Measurements from ENCODE around the gene PHLDB3. TPM values are rescaled to one million over a fixed set of nuclear protein-coding genes. Genes with fewer than 3 reads are reported as not detected.
A peak's percentile ranks its signal among the peaks of the same experiment; 100 is the strongest.

Gene PHLDB3
- total RNA-seq, 2 donors from 2014 or later, result 43.5 to 54.5 TPM

GRCh38 chr19:43532571-43532961, 28.0 kb upstream of the PHLDB3 start:
- Histone ChIP-seq H3K27me3 (replicated peaks; ENCODE audit: insufficient read depth) (no peaks in the 10 kb centered on the region), H3K36me3 (no peaks in the 10 kb centered on the region), H3K4me3 (peak overlapping the region; percentile 48 to 51), H3K27ac (peak overlapping the region; percentile 88 to 93), H3K9me3 (no peaks in the 10 kb centered on the region), H3K4me1 (replicated peaks) (peaks cover 2% of the 10 kb centered on the region)
- TF ChIP-seq CTCF (IDR thresholded peaks at IDR 0.05), result peak in 1 of 4 experiments; percentile 10
- TF ChIP-seq POLR2A (IDR thresholded peaks at IDR 0.05), result no peak
- no peak for TF ChIP-seq POLR2AphosphoS5 (IDR thresholded peaks at IDR 0.05)
- WGBS, result 0% methylated on average over 14 of the region's 16 CpGs
- peak; percentile 84 for DNase-seq (ENCODE audit: low spot score)
- intact Hi-C loops (cut with DNase I), result loop anchor here (10.0 kb wide), 1 partner anchor 222 kb away; the partner anchor contains the start of gene SMG9

DNA sequence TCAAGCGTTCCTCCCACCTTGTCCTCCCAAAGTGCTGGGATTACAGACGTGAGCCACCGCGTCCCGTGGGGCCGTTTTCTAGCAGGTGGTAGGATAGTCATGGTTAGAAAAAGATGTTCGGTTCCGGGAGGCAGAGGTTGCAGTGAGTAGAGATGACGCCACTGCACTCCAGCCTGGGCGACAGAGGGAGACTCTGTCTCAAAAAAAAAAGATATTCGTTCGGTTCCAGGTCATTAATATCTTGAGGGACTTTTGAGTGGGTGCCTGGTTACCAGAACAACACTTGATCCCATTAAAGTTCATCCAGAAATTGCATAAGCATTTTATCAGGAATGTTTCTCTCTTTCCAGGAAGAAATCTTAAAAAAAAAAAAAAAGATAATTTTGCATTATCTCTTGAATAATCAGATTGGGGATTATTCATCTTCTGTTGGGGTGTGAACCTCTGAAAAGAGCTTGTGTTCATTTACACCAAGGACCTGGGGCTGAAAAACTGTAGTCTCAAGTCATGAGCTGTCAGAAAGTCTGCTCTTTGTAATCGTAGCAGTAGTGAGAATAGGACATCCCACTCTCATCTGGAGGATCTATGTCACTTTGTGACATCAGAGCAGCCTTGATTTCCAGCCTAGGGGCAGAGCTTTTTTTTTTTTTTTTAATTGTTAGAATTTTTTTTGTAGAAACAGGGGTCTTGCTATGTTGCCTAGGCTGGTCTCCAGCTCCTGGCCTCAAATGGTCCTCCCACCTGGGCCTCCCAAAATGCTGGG, 23.5 kb upstream of the PHLDB3 start:
- 17% methylated on average over 13 of the region's 13 CpGs for WGBS
- no peak for DNase-seq (ENCODE audit: low spot score)
- H3K4me1 ChIP-seq (replicated peaks), result peaks cover 7% of the 10 kb centered on the region

DNA sequence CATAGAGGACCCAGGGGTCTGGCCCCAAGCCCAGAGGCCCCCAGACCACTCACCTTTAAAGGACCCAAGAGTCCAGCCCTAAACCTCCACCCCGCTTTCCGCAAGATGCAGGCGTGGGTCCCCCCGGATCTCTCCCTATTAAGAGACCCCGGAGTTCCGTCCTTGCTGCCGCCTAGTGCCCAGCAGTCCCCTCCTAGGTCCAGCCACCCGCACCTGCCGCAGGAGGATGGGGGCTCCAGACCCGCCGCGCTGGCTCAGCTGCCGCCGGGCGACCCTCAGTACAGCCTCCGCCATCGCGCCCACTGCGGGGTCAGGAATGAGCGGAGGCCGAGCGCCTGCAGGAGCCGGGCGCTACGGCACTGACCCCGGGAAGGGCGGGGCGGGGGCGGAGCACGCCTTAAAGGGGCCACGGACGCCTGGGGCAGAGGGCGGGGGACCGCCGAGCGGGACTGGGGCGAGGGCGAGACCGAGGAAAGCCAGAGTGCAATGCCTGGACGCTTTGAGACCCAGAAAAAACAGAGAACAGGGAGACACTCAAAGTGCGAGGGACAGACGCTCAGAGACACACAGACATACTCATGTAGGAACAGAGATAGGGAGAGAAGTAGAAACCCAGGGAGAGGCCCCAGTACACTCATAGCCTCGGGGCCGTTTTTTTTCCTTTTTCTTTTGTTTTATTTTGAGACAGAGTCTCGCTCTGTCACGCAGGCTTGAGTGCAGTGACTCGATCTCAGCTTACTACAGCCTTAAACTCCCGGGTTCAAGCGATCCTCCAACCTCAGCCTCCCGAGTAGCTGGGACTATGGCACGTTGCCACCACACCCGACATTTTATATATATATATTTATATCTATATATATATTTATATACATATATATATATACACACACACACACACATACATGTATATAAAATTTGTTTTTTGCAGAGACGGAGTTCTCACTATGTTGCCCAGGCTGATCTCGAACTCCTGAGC, 22.6 kb upstream of the PHLDB3 start, which contains the start of gene ETHE1:
TSS of gene ETHE1 (minus strand) at position 318 of the 976 bp plus-strand sequence. CDS start at position 294, 24 bp downstream.
- DNase-seq (ENCODE audit: low spot score), result peak; percentile 66
- TF ChIP-seq CTCF (IDR thresholded peaks at IDR 0.05), result peak in 1 of 4 experiments; percentile 26
- peak; percentile 73 for TF ChIP-seq POLR2AphosphoS5 (IDR thresholded peaks at IDR 0.05)
- TF ChIP-seq POLR2A (IDR thresholded peaks at IDR 0.05), result peak; percentile 91
- Histone ChIP-seq H3K27ac (peak within 1 kb of the TSS; percentile 85 to 90), H3K9me3 (no peaks in the 10 kb centered on the region), H3K36me3 (no peaks in the 10 kb centered on the region), H3K4me1 (replicated peaks) (peaks cover 6% of the 10 kb centered on the region), H3K27me3 (replicated peaks; ENCODE audit: insufficient read depth) (no peaks in the 10 kb centered on the region), H3K4me3 (peak within 1 kb of the TSS; percentile 75 to 91)
- intact Hi-C loops (cut with DNase I), result no loop called here
- WGBS, result 3% methylated on average over 48 of the region's 54 CpGs

More for the DNA sequence above, 23.5 kb upstream of the PHLDB3 start:
- no peak for TF ChIP-seq POLR2A (IDR thresholded peaks at IDR 0.05)
- TF ChIP-seq CTCF (IDR thresholded peaks at IDR 0.05), result no peak
- TF ChIP-seq POLR2AphosphoS5 (IDR thresholded peaks at IDR 0.05), result no peak
- intact Hi-C loops (cut with DNase I), result no loop called here
- H3K9me3 ChIP-seq, result no peaks in the 10 kb centered on the region
- peak overlapping the region in 1 of 2 donors; percentile 91 for H3K4me3 ChIP-seq
- peak overlapping the region; percentile 85 to 90 for H3K27ac ChIP-seq
- H3K36me3 ChIP-seq, result no peaks in the 10 kb centered on the region
- H3K27me3 ChIP-seq (replicated peaks; ENCODE audit: insufficient read depth), result no peaks in the 10 kb centered on the region

GRCh38 chr19:43525836-43526771, 21.6 kb upstream of the PHLDB3 start:
- no peaks in the 10 kb centered on the region for H3K27me3 ChIP-seq (replicated peaks; ENCODE audit: insufficient read depth)
- no peaks in the 10 kb centered on the region for H3K36me3 ChIP-seq
- H3K27ac ChIP-seq, result peak overlapping the region; percentile 85 to 90
- H3K9me3 ChIP-seq, result no peaks in the 10 kb centered on the region
- peak; percentile 24 for DNase-seq (ENCODE audit: low spot score)
- 2% methylated on average over 25 of the region's 26 CpGs for WGBS
- TF ChIP-seq POLR2A (IDR thresholded peaks at IDR 0.05) (no peak), CTCF (IDR thresholded peaks at IDR 0.05) (no peak), POLR2AphosphoS5 (IDR thresholded peaks at IDR 0.05) (no peak)
- peak overlapping the region; percentile 75 to 91 for H3K4me3 ChIP-seq
- H3K4me1 ChIP-seq (replicated peaks), result peaks cover 4% of the 10 kb centered on the region
- intact Hi-C loops (cut with DNase I), result no loop called here
